Measurements from ENCODE around the gene HPCAL1.
A peak's percentile ranks its signal among the peaks of the same experiment; 100 is the strongest.

Gene HPCAL1

DNA sequence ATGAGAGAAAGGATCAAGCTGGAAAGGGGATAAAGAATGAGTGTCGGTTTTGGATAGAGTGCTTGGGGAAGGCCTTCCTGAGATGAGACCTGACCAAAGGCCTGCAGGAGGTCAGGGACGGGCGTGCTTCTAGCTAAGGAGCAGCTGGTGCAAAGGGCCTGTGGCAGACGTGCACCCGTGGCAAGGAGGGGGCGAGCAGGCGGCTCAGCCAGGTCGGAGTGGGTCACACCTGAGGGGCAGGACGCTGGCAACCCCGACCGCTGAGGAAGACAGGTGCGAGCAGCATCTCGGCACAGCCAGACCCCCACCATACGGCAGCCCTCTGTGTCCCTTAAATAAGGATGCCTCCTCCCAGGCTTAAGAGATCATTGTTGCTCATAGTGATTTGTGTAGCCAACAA lies 97.3 kb downstream of the HPCAL1 start:
- H3K36me3 ChIP-seq (ENCODE audit: insufficient read depth, low read length) = peaks cover 21% of the 10 kb centered on the region; the same call in 1 of the 2 replicates
- TF ChIP-seq, protein P1, sequence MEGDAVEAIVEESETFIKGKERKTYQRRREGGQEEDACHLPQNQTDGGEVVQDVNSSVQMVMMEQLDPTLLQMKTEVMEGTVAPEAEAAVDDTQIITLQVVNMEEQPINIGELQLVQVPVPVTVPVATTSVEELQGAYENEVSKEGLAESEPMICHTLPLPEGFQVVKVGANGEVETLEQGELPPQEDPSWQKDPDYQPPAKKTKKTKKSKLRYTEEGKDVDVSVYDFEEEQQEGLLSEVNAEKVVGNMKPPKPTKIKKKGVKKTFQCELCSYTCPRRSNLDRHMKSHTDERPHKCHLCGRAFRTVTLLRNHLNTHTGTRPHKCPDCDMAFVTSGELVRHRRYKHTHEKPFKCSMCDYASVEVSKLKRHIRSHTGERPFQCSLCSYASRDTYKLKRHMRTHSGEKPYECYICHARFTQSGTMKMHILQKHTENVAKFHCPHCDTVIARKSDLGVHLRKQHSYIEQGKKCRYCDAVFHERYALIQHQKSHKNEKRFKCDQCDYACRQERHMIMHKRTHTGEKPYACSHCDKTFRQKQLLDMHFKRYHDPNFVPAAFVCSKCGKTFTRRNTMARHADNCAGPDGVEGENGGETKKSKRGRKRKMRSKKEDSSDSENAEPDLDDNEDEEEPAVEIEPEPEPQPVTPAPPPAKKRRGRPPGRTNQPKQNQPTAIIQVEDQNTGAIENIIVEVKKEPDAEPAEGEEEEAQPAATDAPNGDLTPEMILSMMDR (conservative IDR thresholded peaks at IDR 0.05; ENCODE audit: low read length) = no peak
- no peak for TF ChIP-seq EZH2phosphoT487 (IDR thresholded peaks at IDR 0.05; ENCODE audit: borderline replicate concordance)
- peak overlapping the region; percentile 46 for H3K9ac ChIP-seq (ENCODE audit: low read depth, low read length, poor library complexity, severe bottlenecking)
- peaks cover 27% of the 10 kb centered on the region; the same call in 1 of the 2 replicates for H3K79me2 ChIP-seq (ENCODE audit: insufficient read depth, low read length)
- H3K4me2 ChIP-seq (ENCODE audit: low read depth, low read length, poor library complexity, severe bottlenecking) = peak overlapping the region; percentile 48
- no peaks in the 10 kb centered on the region for H3K9me3 ChIP-seq (ENCODE audit: insufficient read depth, low read depth, low read length)
- peaks cover 23% of the 10 kb centered on the region for H3K4me1 ChIP-seq (ENCODE audit: insufficient read depth, low read length, poor library complexity, severe bottlenecking)
- H3K4me3 ChIP-seq (ENCODE audit: low read length, poor library complexity, severe bottlenecking) = peak overlapping the region; percentile 31
- H3K27me3 ChIP-seq (ENCODE audit: insufficient read depth, low read length, poor library complexity, severe bottlenecking) = no peaks in the 10 kb centered on the region
- H4K20me1 ChIP-seq (ENCODE audit: insufficient read depth, low read length, poor library complexity, severe bottlenecking) = no peaks in the 10 kb centered on the region
- no peaks in the 10 kb centered on the region for H3F3A ChIP-seq (ENCODE audit: low read depth)
- no peaks in the 10 kb centered on the region for H3K9me2 ChIP-seq (replicated peaks; ENCODE audit: low read depth, low read length)
- H2AFZ ChIP-seq (ENCODE audit: low read length) = no peak overlapping the region

DNA sequence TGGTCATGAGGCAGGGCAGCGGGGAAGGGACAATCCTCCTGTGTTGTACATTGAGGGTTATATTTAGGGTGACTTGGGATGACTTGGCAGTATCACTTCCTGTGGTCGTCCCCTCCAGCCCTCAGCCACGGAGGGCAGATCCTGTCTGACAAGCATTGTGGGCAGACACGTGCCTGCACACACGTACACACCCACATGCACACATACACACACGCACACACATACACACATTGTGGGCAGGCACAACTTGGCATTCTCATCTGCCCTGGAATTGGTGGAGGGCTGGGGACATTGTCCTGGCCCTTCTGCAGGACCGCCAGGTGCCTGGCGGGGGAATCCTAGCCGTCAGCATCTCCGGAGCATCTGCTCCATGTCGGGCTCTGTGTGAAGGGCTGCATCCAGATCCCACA lies 97.9 kb downstream of the HPCAL1 start:
- Histone ChIP-seq H3K9me3 (ENCODE audit: insufficient read depth, low read depth, low read length) (no peaks in the 10 kb centered on the region), H3K9me2 (replicated peaks; ENCODE audit: low read depth, low read length) (no peaks in the 10 kb centered on the region), H2AFZ (ENCODE audit: low read length) (no peak overlapping the region), H3K27me3 (ENCODE audit: insufficient read depth, low read length, poor library complexity, severe bottlenecking) (no peaks in the 10 kb centered on the region), H3K4me1 (ENCODE audit: insufficient read depth, low read length, poor library complexity, severe bottlenecking) (peaks cover 23% of the 10 kb centered on the region), H3K4me3 (ENCODE audit: low read length, poor library complexity, severe bottlenecking) (peak overlapping the region; percentile 31), H3K36me3 (ENCODE audit: insufficient read depth, low read length) (peaks cover 21% of the 10 kb centered on the region; the same call in 1 of the 2 replicates), H4K20me1 (ENCODE audit: insufficient read depth, low read length, poor library complexity, severe bottlenecking) (no peaks in the 10 kb centered on the region), H3K79me2 (ENCODE audit: insufficient read depth, low read length) (peaks cover 23% of the 10 kb centered on the region; the same call in 1 of the 2 replicates), H3K9ac (ENCODE audit: low read depth, low read length, poor library complexity, severe bottlenecking) (peak overlapping the region; percentile 46), H3F3A (ENCODE audit: low read depth) (no peaks in the 10 kb centered on the region), H3K4me2 (ENCODE audit: low read depth, low read length, poor library complexity, severe bottlenecking) (peak overlapping the region; percentile 48)
- TF ChIP-seq, protein P1 (conservative IDR thresholded peaks at IDR 0.05; ENCODE audit: low read length) = no peak
- no peak for TF ChIP-seq EZH2phosphoT487 (IDR thresholded peaks at IDR 0.05; ENCODE audit: borderline replicate concordance)

DNA sequence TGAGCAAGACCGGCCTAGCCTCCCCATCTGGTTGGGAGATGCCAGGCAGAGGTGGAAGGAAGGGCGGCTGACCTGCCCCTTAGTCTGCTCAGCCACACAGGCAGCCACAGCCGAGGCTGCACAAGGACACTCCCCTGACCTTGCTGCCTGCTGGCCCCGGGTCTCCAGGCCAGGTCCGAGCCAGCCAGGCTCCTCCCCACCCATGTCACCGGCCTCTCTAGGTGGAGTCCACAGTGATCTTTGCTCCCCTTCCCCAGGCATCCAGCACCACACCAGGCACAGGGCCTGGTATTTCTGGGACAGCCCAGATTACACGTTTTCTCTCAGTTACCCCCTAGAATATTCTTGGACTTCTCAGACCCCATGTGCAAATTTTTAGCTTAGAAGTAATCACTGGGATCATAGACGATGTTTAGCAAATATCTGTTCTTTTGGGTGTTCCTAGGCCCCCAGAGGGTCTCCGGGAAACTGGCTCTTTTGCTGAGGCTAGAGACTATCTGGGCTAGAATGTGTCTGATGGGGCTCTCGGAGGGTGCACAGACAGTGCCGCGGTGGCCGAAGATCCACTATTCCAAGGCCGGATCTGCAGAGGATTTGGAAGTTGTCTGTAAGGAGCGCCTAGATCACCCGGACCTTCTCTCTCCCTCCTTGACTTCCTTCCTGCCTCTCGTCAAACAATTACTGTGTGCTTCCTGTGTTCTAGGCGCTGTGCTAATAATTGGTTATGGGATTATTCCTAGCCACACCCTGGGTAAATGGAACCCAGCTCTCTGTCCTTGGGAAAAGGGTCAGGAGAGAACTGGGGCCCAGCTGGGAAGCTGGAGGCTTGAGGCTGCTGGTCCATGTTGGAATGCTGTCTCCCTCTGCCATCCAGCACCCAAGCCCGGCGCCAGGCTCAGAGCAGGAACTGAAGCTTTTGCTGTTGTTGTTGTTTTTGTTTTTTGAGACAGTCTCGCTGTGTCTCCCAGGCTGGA lies 98.6 kb downstream of the HPCAL1 start:
- Histone ChIP-seq H3K9me3 (ENCODE audit: insufficient read depth, low read depth, low read length) (no peaks in the 10 kb centered on the region), H3K4me1 (ENCODE audit: insufficient read depth, low read length, poor library complexity, severe bottlenecking) (peaks cover 23% of the 10 kb centered on the region), H2AFZ (ENCODE audit: low read length) (no peak overlapping the region), H3F3A (ENCODE audit: low read depth) (no peaks in the 10 kb centered on the region), H3K79me2 (ENCODE audit: insufficient read depth, low read length) (peaks cover 16% of the 10 kb centered on the region; the same call in 1 of the 2 replicates), H3K9ac (ENCODE audit: low read depth, low read length, poor library complexity, severe bottlenecking) (peak overlapping the region; percentile 46), H3K4me2 (ENCODE audit: low read depth, low read length, poor library complexity, severe bottlenecking) (peak overlapping the region; percentile 48), H4K20me1 (ENCODE audit: insufficient read depth, low read length, poor library complexity, severe bottlenecking) (no peaks in the 10 kb centered on the region), H3K9me2 (replicated peaks; ENCODE audit: low read depth, low read length) (no peaks in the 10 kb centered on the region), H3K27me3 (ENCODE audit: insufficient read depth, low read length, poor library complexity, severe bottlenecking) (no peaks in the 10 kb centered on the region), H3K4me3 (ENCODE audit: low read length, poor library complexity, severe bottlenecking) (peak overlapping the region; percentile 31), H3K36me3 (ENCODE audit: insufficient read depth, low read length) (peaks cover 21% of the 10 kb centered on the region; the same call in 1 of the 2 replicates)
- TF ChIP-seq, protein P1 (conservative IDR thresholded peaks at IDR 0.05; ENCODE audit: low read length) = no peak

All from Loucy (cell line).